H1 (cell line): ENCODE results near the gene RRP9. TPM values are rescaled to one million over a fixed set of nuclear protein-coding genes. Genes with fewer than 3 reads are reported as not detected.

Source experiments
- CTCF ChIA-PET: fragments of 300-600 bp; sonication (Branson Sonifier 250); formaldehyde crosslinking; loops from one replicate; lab custom pipeline; 2021; ENCODE audit not compliant: partially characterized antibody; lab: Charles Lee
- POLR2A ChIA-PET: fragments of 300-600 bp; sonication (Branson Sonifier 250); formaldehyde crosslinking; loops from one replicate; lab custom pipeline; 2021; ENCODE audit warnings: inconsistent platforms; ENCODE audit not compliant: partially characterized antibody; lab: Charles Lee
- DNase-seq, 2 experiments: peaks; one replicate each; pipeline versions ENCODE4 v3.0.0 to v3.0.0-alpha.2; 2010 to 2022; ENCODE audit warnings: low spot score in 2 of 2, low read depth in 1 of 2, mixed read lengths in 1 of 2
- FAIRE-seq: peaks from 2 replicates; lab custom pipeline; 2011; peaks lifted over from hg19 to GRCh38; lab: Jason Lieb, UNC
- H2AFZ ChIP-seq: 2 replicates; pipeline ENCODE4 v1.8.1; 2012; ENCODE audit warnings: low read length, inconsistent platforms
- H2AK5ac ChIP-seq: 2 replicates; pipeline ENCODE4 v1.6.1; 2013; ENCODE audit warnings: low read depth, low read length
- H2BK120ac ChIP-seq: replicated peaks from 2 replicates; pipeline ENCODE3; 2013; ENCODE audit warnings: low read depth, low read length, inconsistent platforms
- H2BK12ac ChIP-seq: 2 replicates; pipeline ENCODE4 v1.6.1; 2013; ENCODE audit warnings: low read depth, low read length
- H2BK15ac ChIP-seq: 2 replicates; pipeline ENCODE4 v1.6.1; 2013; ENCODE audit warnings: low read length
- H2BK20ac ChIP-seq: 2 replicates; pipeline ENCODE4 v1.6.1; 2013; ENCODE audit warnings: low read length
- H2BK5ac ChIP-seq: 2 replicates; pipeline ENCODE4 v1.6.1; 2013; ENCODE audit warnings: low read depth, low read length
- H3K14ac ChIP-seq: 2 replicates; pipeline ENCODE4 v1.6.1; 2013; ENCODE audit warnings: inconsistent platforms; ENCODE audit not compliant: insufficient read length
- H3K18ac ChIP-seq: 2 replicates; pipeline ENCODE4 v1.6.1; 2013; ENCODE audit warnings: low read length; ENCODE audit errors: extremely low read depth
- H3K23ac ChIP-seq: 2 replicates; pipeline ENCODE4 v1.6.1; 2013; ENCODE audit warnings: inconsistent platforms; ENCODE audit not compliant: insufficient read length
- H3K23me2 ChIP-seq: 2 replicates; pipeline ENCODE4 v1.6.1; 2013; ENCODE audit warnings: low read depth, low read length
- H3K27ac ChIP-seq: 2 replicates; pipeline ENCODE4 v1.6.1; 2011; ENCODE audit warnings: low read depth, low read length, inconsistent platforms
- H3K27me3 ChIP-seq, 4 experiments: replicated peaks in 1 of 4; 1 replicate in 1 of 4; 2 replicates in 3 of 4; pipeline versions ENCODE4 v1.6.1 to v1.8.1; 2011 to 2013; ENCODE audit warnings: low read length in 3 of 4, mild to moderate bottlenecking in 3 of 4, inconsistent platforms in 2 of 4, mixed read lengths in 2 of 4, moderate library complexity in 1 of 4; ENCODE audit not compliant: control insufficient read depth in 3 of 4, insufficient read depth in 3 of 4; ENCODE audit errors: extremely low read depth in 1 of 4
- H3K36me3 ChIP-seq, 4 experiments: 2 replicates each; pipeline versions ENCODE4 v1.6.1 to v1.8.1; 2011 to 2013; ENCODE audit warnings: mild to moderate bottlenecking in 4 of 4, low read length in 3 of 4, moderate library complexity in 2 of 4, control low read depth in 1 of 4, inconsistent platforms in 1 of 4; ENCODE audit not compliant: insufficient read depth in 4 of 4, control insufficient read depth in 2 of 4
- H3K4ac ChIP-seq: replicated peaks from 2 replicates; pipeline ENCODE3; 2013; ENCODE audit warnings: low read length, low read depth, mixed read lengths, inconsistent platforms; ENCODE audit not compliant: insufficient read length
- H3K4me1 ChIP-seq, 4 experiments: replicated peaks in 1 of 4; 1 replicate in 1 of 4; 2 replicates in 3 of 4; pipeline versions ENCODE4 v1.6.1 to v1.8.1; 2011 to 2013; ENCODE audit warnings: low read length in 3 of 4, inconsistent platforms in 2 of 4, mixed read lengths in 1 of 4; ENCODE audit not compliant: insufficient read depth in 4 of 4, control insufficient read depth in 3 of 4
- H3K4me2 ChIP-seq, 2 experiments: 2 replicates each; pipeline versions ENCODE4 v1.6.1 to v1.8.1; 2011 to 2013; ENCODE audit warnings: low read depth in 2 of 2, low read length in 2 of 2, control low read depth in 1 of 2, inconsistent platforms in 1 of 2, mild to moderate bottlenecking in 1 of 2; ENCODE audit not compliant: insufficient read depth in 1 of 2
- H3K4me3 ChIP-seq, 4 experiments: fragments of 200-600, 300-600 bp in 1 of 4; sonication (generic), shearing (Covaris generic), sonication (Bioruptor Twin) in 1 of 4; 2 replicates each; pipeline versions ENCODE4 v1.5.1 to v1.8.1; 2011 to 2016; ENCODE audit warnings: low read length in 4 of 4, low read depth in 3 of 4, control low read depth in 2 of 4, inconsistent platforms in 2 of 4, mild to moderate bottlenecking in 2 of 4, mixed read lengths in 1 of 4, moderate library complexity in 1 of 4; ENCODE audit not compliant: insufficient read depth in 2 of 4; ENCODE audit errors: extremely low read depth in 1 of 4
- H3K56ac ChIP-seq: replicated peaks from 2 replicates; pipeline ENCODE3; 2013; ENCODE audit warnings: low read depth, mild to moderate bottlenecking, mixed read lengths, low read length, inconsistent platforms; ENCODE audit not compliant: insufficient read length
- H3K79me1 ChIP-seq: 2 replicates; pipeline ENCODE4 v1.6.1; 2013; ENCODE audit warnings: low read depth, low read length, control low read depth
- H3K79me2 ChIP-seq, 2 experiments: 2 replicates each; pipeline versions ENCODE4 v1.6.1 to v1.8.1; 2012 to 2013; ENCODE audit warnings: low read length in 2 of 2, mild to moderate bottlenecking in 2 of 2, inconsistent platforms in 1 of 2; ENCODE audit not compliant: insufficient read depth in 2 of 2, control insufficient read depth in 1 of 2
- H3K9ac ChIP-seq, 4 experiments: replicated peaks in 1 of 4; 1 replicate in 1 of 4; 2 replicates in 3 of 4; pipeline versions ENCODE4 v1.6.1 to v1.8.1; 2011 to 2013; ENCODE audit warnings: low read depth in 3 of 4, low read length in 3 of 4, control low read depth in 2 of 4, mild to moderate bottlenecking in 2 of 4, moderate library complexity in 2 of 4, inconsistent platforms in 1 of 4; ENCODE audit errors: extremely low read depth in 1 of 4
- H3K9me3 ChIP-seq, 2 experiments: 2 replicates each; pipeline versions ENCODE4 v1.6.1 to v1.8.1; 2012 to 2013; ENCODE audit warnings: mild to moderate bottlenecking in 2 of 2, moderate library complexity in 2 of 2, control low read depth in 1 of 2, inconsistent platforms in 1 of 2, low read depth in 1 of 2, low read length in 1 of 2, mixed read lengths in 1 of 2; ENCODE audit not compliant: insufficient read depth in 2 of 2
- H4K20me1 ChIP-seq, 2 experiments: replicated peaks in 1 of 2; 2 replicates each; pipeline versions ENCODE3 to v1.8.1; 2011 to 2013; ENCODE audit warnings: inconsistent platforms in 2 of 2, low read length in 2 of 2, mild to moderate bottlenecking in 1 of 2; ENCODE audit not compliant: insufficient read depth in 2 of 2, control insufficient read depth in 1 of 2
- H4K5ac ChIP-seq: 2 replicates; pipeline ENCODE4 v1.6.1; 2013; ENCODE audit warnings: low read length, low read depth, mixed read lengths, inconsistent platforms; ENCODE audit not compliant: insufficient read length
- H4K8ac ChIP-seq: 2 replicates; pipeline ENCODE4 v1.8.0; 2013; ENCODE audit warnings: mild to moderate bottlenecking, moderate library complexity, low read length, inconsistent platforms; ENCODE audit not compliant: insufficient read depth; ENCODE audit errors: extremely low read depth
- H4K91ac ChIP-seq: replicated peaks from 2 replicates; pipeline ENCODE3; 2013; ENCODE audit warnings: low read length, mixed read lengths, inconsistent platforms; ENCODE audit not compliant: insufficient read length
- CHD2 ChIP-seq: IDR thresholded peaks from 2 replicates; pipeline ENCODE4 v1.6.1; 2012; ENCODE audit warnings: low read length, improper control_type of control experiment
- FOSL1 ChIP-seq: IDR thresholded peaks from 2 replicates; pipeline ENCODE4 v1.6.1; 2011; ENCODE audit warnings: mild to moderate bottlenecking, low read depth, low read length, moderate library complexity; ENCODE audit not compliant: insufficient read depth
- WGBS, 2 experiments: shearing (Covaris generic) in 1 of 2; methylation state at CpG; one replicate each; pipeline versions ENCODE4 v1.1.6 to v1.1.7; 2013 to 2015; ENCODE audit warnings: low lambda C conversion rate in 2 of 2, mixed read lengths in 2 of 2, inconsistent platforms in 1 of 2, low coverage in 1 of 2, missing lambda C conversion rate in 1 of 2; ENCODE audit not compliant: insufficient replicate concordance in 2 of 2, insufficient coverage in 1 of 2, insufficient read length in 1 of 2; ENCODE audit errors: extremely low coverage in 1 of 2, missing lambda C conversion rate in 1 of 2; 5-methylcytosine and 5-hydroxymethylcytosine counted together
- polyA plus RNA-seq, 7 experiments: library from polyadenylated mRNA; depleted of rRNA in 3 of 7; stranded (reverse) in 5 of 7; unstranded in 2 of 7; fragments of >200 nt in 5 of 7; fragments of 200-250 nt in 2 of 7; gene quantifications; 1 replicate in 5 of 7; 2 replicates in 1 of 7; 4 replicates in 1 of 7; pipeline versions ENCODE4 v1.2.1 to v1.2.3, GENCODE V29; 2011 to 2013; ENCODE audit warnings: missing spikeins in 2 of 7, mixed read lengths in 2 of 7
- total RNA-seq: library from RNA; stranded (reverse); fragmentation: NEBNext Ultra II Directional; extraction: Animal tissue kit (Norgen Biotek cat#: 25700); gene quantifications from 2 replicates; pipeline ENCODE4 v1.2.1, GENCODE V29; 2021

RRP9 gene
- total and polyA plus RNA-seq, 2 of the 8 experiments (the other 6 are each of a cell fraction or from before 2014, with no cell fraction given): 55.6 to 68.9 TPM

DNA sequence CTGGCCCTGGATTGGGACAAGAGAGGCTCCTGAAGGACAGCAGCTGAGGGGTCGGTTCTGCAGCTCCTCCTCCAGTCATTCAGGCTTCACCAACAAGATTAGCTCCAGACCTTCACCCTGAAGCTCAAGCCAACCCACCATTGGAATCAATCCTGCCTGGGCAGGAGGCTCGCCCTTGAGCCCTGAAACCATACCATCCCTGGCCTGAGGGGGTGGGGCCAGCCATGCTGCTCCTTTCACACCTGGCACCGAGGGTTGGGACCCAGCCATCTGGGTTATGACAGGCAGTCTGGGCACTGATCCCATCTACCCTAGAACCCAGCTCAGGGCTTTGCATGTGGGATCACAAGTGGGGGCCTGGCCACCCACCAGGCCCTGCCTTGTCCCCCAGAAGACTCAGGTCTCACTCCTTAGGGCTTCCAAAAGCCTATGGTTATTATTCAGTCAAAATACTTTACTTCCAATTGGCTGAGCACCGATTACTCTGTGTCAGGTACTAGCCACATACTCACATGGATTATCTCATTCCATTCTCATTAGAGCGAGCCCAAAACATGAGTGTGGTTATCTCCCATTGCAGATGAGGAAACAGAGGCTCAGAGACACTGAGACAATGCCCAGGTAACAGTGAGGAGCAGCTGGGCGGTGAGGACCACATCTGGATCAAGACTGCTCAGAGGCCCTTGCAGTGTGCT lies 29.0 kb upstream of the RRP9 start:
- Histone ChIP-seq H3K79me2 (no peaks in the 10 kb centered on the region), H3K79me1 (0 out of 2 replicates have a peak, but pooled peaks cover 2% of the 10 kb centered on the region), H4K8ac (no peak overlapping the region)
- TF ChIP-seq CHD2 (no peak), FOSL1 (no peak)
- TF ChIP-seq, all 59 proteins: peak for 0
- Histone ChIP-seq H3K18ac (no peak overlapping the region), H3K4me3 (no peak overlapping the region), H4K91ac (no peak overlapping the region), H3K14ac (no peak overlapping the region), H2BK12ac (no peak overlapping the region), H3K36me3 (no peaks in the 10 kb centered on the region), H3K9ac (no peak overlapping the region), H2AK5ac (no peak overlapping the region; the same call in 1 of the 2 replicates), H3K9me3 (no peaks in the 10 kb centered on the region; a peak in 1 of 4 replicates), H3K4me1 (peaks cover 13 to 46% (median 34%) of the 10 kb centered on the region in 4 experiments), H2BK5ac (no peak overlapping the region), H3K27me3 (peaks cover 0 to 24% (median 17%) of the 10 kb centered on the region in 4 experiments; a peak in 5 of 7 replicates), H4K5ac (no peak overlapping the region), H3K23ac (no peak overlapping the region), H2AFZ (no peak overlapping the region), H2BK120ac (no peak overlapping the region), H4K20me1 (peaks cover 0 to 5% of the 10 kb centered on the region in 2 experiments), H3K23me2 (peaks cover 19% of the 10 kb centered on the region), H3K4me2 (no peak overlapping the region), H3K56ac (no peak overlapping the region), H2BK15ac (peak overlapping the region; percentile 48; the same call in 1 of the 2 replicates), H3K4ac (no peak overlapping the region), H2BK20ac (no peak overlapping the region), H3K27ac (no peak overlapping the region)
- WGBS, 2 experiments: 87% methylated on average over 6 of the region's 6 CpGs; no CpG with 5 or more reads in 1 of the 2 experiments
- ChIA-PET POLR2A (interaction anchor here (4.7 to 29.3 kb wide), 5 partner anchors 0 to 29 kb away, joined by 40 to 923 read pairs (median 130); partner anchors contain the start of genes ABHD14A, ABHD14B, ACY1 and GPR62), CTCF (interaction anchor here (1.1 to 10.5 kb wide), 7 partner anchors 11 to 252 kb away, joined by 3 to 66 read pairs (median 7); partner anchors contain the start of genes ACY1, GPR62 and PARP3)
- DNase-seq (no peak), FAIRE-seq (no peak)
